Neural crest cell (in vitro differentiated cells): ENCODE data around the gene PCBP1. TPM values are rescaled to one million over a fixed set of nuclear protein-coding genes. Genes with fewer than 3 reads are reported as not detected.

Experiments
- DNase-seq: peaks from one replicate; pipeline ENCODE4 v3.0.0; 2021; ENCODE audit warnings: low read depth, mixed read lengths, low spot score
- H3K27ac Mint-ChIP-seq: one replicate; pipeline ENCODE4 v1.8.0; 2021; ENCODE audit warnings: mild to moderate bottlenecking, mixed read lengths; ENCODE audit not compliant: unreplicated experiment
- H3K27me3 Mint-ChIP-seq: 2 replicates; pipeline ENCODE4 v1.8.0; 2021; ENCODE audit warnings: low read depth, mild to moderate bottlenecking, mixed read lengths
- H3K36me3 Mint-ChIP-seq: 2 replicates; pipeline ENCODE4 v1.8.0; 2021; ENCODE audit warnings: low read depth, mild to moderate bottlenecking, mixed read lengths
- H3K4me1 Mint-ChIP-seq: 2 replicates; pipeline ENCODE4 v1.8.0; 2021; ENCODE audit warnings: mixed read lengths
- H3K4me3 Mint-ChIP-seq: one replicate; pipeline ENCODE4 v1.8.0; 2021; ENCODE audit warnings: mild to moderate bottlenecking, mixed read lengths
- H3K9me3 Mint-ChIP-seq: 2 replicates; pipeline ENCODE4 v1.8.0; 2021; ENCODE audit warnings: mixed read lengths
- total RNA-seq: library from RNA; stranded (reverse); gene quantifications from 2 replicates; pipeline ENCODE4 v1.2.1, GENCODE V29; 2021
- TF ChIP-seq, protein P1 (sequence below): fragments of 200-600 bp; sonication (generic); conservative IDR thresholded peaks from 2 replicates; pipeline ENCODE4 v1.5.0; 2021; ENCODE audit warnings: antibody characterized with exemption, mild to moderate bottlenecking

Gene PCBP1
- total RNA-seq, 1 donor from 2014 or later, result 365 TPM

DNA sequence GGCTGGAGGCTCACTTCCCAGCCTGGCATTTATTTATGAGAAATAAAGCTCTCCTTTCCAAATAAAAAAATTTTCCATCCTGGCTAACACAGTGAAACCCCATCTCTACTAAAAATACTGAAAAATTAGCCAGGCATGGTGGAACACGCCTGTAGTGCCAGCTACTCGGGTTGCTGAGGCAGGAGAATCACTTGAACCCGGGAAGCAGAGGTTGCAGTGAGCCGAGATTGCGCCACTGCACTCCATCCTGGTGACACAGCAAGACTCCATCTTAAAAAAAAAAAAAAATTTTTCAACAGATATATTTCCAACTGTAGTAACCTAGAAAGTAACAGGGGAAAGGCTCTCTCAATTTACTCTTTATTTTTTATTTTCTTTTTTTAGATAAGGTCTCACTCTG lies 6.1 kb upstream of the PCBP1 start:
- TF ChIP-seq, protein P1, sequence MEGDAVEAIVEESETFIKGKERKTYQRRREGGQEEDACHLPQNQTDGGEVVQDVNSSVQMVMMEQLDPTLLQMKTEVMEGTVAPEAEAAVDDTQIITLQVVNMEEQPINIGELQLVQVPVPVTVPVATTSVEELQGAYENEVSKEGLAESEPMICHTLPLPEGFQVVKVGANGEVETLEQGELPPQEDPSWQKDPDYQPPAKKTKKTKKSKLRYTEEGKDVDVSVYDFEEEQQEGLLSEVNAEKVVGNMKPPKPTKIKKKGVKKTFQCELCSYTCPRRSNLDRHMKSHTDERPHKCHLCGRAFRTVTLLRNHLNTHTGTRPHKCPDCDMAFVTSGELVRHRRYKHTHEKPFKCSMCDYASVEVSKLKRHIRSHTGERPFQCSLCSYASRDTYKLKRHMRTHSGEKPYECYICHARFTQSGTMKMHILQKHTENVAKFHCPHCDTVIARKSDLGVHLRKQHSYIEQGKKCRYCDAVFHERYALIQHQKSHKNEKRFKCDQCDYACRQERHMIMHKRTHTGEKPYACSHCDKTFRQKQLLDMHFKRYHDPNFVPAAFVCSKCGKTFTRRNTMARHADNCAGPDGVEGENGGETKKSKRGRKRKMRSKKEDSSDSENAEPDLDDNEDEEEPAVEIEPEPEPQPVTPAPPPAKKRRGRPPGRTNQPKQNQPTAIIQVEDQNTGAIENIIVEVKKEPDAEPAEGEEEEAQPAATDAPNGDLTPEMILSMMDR, result no peak
- Mint-ChIP-seq H3K9me3 (no peaks in the 10 kb centered on the region), H3K4me3 (no peak overlapping the region), H3K36me3 (peaks cover 18% of the 10 kb centered on the region), H3K27ac (no peak overlapping the region), H3K27me3 (peaks cover 2% of the 10 kb centered on the region), H3K4me1 (peaks cover 25% of the 10 kb centered on the region)
- no peak for DNase-seq

DNA sequence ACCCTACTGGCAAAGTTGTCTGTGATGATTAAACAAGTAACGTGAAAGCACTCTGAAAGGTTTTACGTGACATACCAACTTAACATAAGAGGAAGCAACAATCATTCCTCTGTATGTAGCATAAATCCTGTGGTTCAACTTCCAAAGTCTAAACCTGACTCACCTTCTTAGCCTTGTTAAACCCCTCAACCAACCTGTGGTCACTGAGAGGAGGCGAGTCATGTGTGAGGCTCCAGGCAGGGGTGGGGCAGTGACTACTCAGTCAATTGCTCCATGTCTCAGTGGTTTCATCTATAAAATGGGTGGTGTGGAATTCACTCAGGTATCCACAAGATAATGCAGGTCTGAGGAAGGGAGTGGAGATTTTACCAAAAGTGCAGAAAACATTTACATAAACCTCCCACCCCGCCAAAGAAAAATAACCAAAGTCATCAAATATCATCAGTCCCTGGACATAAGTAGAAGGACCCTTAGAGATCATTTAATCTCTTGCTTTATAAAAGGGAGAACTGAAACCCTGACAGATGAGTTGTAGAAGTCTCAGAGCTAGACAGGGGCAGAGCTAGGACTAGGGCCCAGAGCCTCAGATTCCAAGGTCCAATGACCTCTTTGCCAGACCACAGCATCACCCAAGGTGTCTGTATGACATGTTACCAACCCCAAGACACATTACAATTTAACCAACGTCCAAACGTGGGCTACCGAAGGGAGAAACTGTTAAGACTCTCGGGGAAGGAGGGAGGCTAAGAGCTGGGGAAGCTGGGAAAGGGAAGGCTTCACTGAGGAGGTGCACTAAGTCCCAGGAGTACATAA lies 3.7 kb upstream of the PCBP1 start:
- peaks cover 24% of the 10 kb centered on the region for H3K36me3 Mint-ChIP-seq
- H3K4me1 Mint-ChIP-seq, result peaks cover 34% of the 10 kb centered on the region
- TF ChIP-seq, protein P1, result no peak
- H3K27ac Mint-ChIP-seq, result no peak overlapping the region
- peak overlapping the region; percentile 76 for H3K4me3 Mint-ChIP-seq
- H3K27me3 Mint-ChIP-seq, result peaks cover 8% of the 10 kb centered on the region
- no peak for DNase-seq
- H3K9me3 Mint-ChIP-seq, result no peaks in the 10 kb centered on the region

DNA sequence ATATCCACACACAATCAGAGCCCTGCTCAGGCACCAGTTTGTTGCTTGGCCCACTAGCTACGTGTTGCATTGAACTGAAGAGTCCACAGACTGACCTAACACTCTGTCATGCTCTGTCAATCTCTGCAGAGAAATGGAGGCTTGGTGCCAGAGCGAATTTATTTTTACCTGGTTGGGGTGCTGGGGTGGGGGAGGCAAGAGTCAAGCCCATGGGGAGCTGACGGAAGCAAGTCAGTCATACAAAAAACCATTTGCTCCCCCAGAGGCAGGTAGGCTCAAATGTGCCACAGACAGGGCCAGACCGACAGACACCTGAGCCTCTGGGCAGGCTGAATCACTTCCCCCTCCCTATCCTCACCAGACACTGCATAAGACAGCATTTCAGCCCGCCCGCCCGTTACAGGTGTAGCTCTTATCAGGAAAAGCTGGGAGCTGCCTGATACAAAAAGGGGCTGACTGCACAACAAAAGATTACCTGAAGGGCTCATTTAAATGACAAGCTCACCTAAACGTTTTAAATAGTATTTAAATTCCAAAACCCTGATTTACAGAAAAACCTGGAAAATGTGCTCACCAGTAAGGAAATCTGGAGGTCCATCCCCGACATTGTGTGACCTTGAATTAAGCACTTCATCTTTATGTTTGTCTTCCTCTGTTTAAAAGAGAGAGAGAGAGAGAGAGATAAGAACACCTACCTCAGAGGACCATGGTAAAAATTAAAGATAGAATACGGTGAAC lies 2.1 kb upstream of the PCBP1 start:
- H3K27me3 Mint-ChIP-seq, result peaks cover 8% of the 10 kb centered on the region
- H3K27ac Mint-ChIP-seq, result peak overlapping the region; percentile 100
- H3K4me3 Mint-ChIP-seq, result peak overlapping the region; percentile 95
- no peak for DNase-seq
- TF ChIP-seq, protein P1, result no peak
- no peaks in the 10 kb centered on the region for H3K9me3 Mint-ChIP-seq
- H3K36me3 Mint-ChIP-seq, result peaks cover 25% of the 10 kb centered on the region
- peaks cover 43% of the 10 kb centered on the region for H3K4me1 Mint-ChIP-seq

DNA sequence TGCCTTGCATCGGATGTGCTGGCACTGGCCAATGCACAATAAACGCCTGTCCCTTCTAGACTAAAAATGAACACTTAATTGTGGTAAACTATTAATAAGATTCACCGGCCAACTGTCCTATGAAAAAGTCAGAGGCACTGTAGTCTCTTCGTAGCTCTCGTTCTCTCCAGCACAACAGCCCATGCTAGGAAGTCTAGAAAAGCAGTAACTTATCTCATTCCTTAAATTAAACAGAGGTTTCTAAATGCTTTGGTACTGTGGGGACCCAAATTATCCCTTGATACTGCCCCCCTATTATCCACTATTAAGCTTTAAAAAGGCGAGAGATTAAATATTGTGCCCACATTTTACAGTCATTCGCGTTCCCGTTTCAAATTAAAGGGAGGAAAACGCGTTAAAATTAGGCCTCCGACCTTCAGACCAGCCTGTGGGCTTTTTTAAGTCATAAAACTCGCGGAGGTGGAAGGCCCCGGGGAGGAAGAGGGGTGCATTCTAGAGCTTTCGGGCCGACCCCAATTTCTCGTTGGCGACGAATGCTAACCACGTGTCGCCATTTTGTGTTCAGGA lies 1.5 kb upstream of the PCBP1 start:
- TF ChIP-seq, protein P1, result no peak
- Mint-ChIP-seq H3K4me1 (peaks cover 47% of the 10 kb centered on the region), H3K9me3 (no peaks in the 10 kb centered on the region), H3K27ac (peak overlapping the region; percentile 100), H3K27me3 (peaks cover 8% of the 10 kb centered on the region), H3K4me3 (peak overlapping the region; percentile 95), H3K36me3 (peaks cover 25% of the 10 kb centered on the region)
- no peak for DNase-seq

DNA sequence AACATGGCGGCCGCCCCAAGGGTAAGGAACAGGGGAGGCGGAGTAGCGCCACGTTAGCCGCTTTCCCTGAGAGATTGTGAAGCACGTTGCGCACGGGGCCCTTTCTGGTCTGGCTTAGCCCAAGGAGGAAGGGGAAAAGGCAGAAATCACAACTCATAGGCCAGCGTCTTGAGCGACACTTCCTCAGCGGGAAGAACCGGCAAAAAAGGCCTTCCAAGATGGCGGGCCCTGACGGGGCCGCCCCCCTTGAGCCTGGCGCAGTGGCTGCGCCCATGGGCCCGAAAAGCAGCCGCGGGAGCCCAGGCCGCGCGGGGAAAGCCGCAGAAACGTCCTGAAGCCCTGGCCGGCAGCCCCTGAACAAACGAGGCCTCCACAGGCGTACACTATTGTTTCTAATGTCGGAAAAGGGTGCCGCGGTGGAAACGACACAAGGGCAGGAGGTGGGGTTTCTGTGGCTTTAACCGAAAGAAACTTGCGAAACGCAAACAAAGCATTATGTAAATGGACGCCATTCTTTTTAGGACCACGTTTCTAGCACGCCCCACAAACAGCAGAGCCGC lies 919 bp upstream of the PCBP1 start:
- H3K36me3 Mint-ChIP-seq, result peaks cover 25% of the 10 kb centered on the region
- no peaks in the 10 kb centered on the region for H3K9me3 Mint-ChIP-seq
- H3K27me3 Mint-ChIP-seq, result peaks cover 8% of the 10 kb centered on the region
- peaks cover 47% of the 10 kb centered on the region for H3K4me1 Mint-ChIP-seq
- TF ChIP-seq, protein P1, result no peak
- peak overlapping the region; percentile 100 for H3K27ac Mint-ChIP-seq
- DNase-seq, result peak; percentile 58
- H3K4me3 Mint-ChIP-seq, result peak overlapping the region; percentile 95
